Upper lobe of right lung (tissue), 1 donor: ENCODE results near the gene PPP1R16B. TPM values are rescaled to one million over a fixed set of nuclear protein-coding genes. Genes with fewer than 3 reads are reported as not detected.

ENCODE experiments used
- ATAC-seq: fragments of 200-7000 bp; cut with Tn5 transposase; one replicate; pipeline ENCODE4 v1.9.1; 2020; ENCODE audit warnings: mild to moderate bottlenecking, moderate library complexity
- DNase-seq: peaks from one replicate; pipeline ENCODE4 v3.0.0-alpha.2; 2020
- H3K27ac ChIP-seq: fragments of 200-600 bp; one replicate; pipeline ENCODE4 v1.8.0; 2022
- H3K27me3 ChIP-seq: fragments of 200-600 bp; one replicate; pipeline ENCODE4 v1.8.0; 2022; ENCODE audit warnings: mild to moderate bottlenecking
- H3K36me3 ChIP-seq: fragments of 200-600 bp; one replicate; pipeline ENCODE4 v1.8.0; 2022
- H3K4me1 ChIP-seq: fragments of 200-600 bp; one replicate; pipeline ENCODE4 v1.8.0; 2022
- H3K4me3 ChIP-seq: fragments of 200-600 bp; one replicate; pipeline ENCODE4 v1.8.0; 2022; ENCODE audit warnings: mild to moderate bottlenecking
- H3K9me3 ChIP-seq: fragments of 200-600 bp; one replicate; pipeline ENCODE4 v1.8.0; 2022
- intact Hi-C: fragments of 100-400 bp; cut with DNase I; formaldehyde crosslinking; loops from one replicate; pipeline ENCODE4 v1.11.0; 2022
- long read RNA-seq: library from polyadenylated mRNA; unstranded; transcript quantifications from one replicate; pipeline ENCODE4 v2.0.0, GENCODE V29; 2021
- total RNA-seq: library from RNA; stranded (reverse); fragmentation: NEBNext Ultra II Directional; extraction: Animal tissue kit (Norgen Biotek cat#: 25700); gene quantifications from one replicate; pipeline ENCODE4 v1.2.1, GENCODE V29; 2021
- TF ChIP-seq, protein P1 (sequence below): fragments of 200-600 bp; IDR thresholded peaks from one replicate; pipeline ENCODE4 v1.8.0; 2022; ENCODE audit warnings: antibody characterized with exemption
- donor health status: DM: no; HTN: yes; CAD: no; lungs with severe emphysema.

The PPP1R16B gene
- 22.1 TPM for total RNA-seq
- long read RNA-seq, full-length matches to known transcripts = 23 of 56 reads
- long read RNA-seq, partial matches to known transcripts = 25 of 56 reads
- long read RNA-seq, other reads (novel, unspliced or antisense) = 8 of 56 reads

DNA sequence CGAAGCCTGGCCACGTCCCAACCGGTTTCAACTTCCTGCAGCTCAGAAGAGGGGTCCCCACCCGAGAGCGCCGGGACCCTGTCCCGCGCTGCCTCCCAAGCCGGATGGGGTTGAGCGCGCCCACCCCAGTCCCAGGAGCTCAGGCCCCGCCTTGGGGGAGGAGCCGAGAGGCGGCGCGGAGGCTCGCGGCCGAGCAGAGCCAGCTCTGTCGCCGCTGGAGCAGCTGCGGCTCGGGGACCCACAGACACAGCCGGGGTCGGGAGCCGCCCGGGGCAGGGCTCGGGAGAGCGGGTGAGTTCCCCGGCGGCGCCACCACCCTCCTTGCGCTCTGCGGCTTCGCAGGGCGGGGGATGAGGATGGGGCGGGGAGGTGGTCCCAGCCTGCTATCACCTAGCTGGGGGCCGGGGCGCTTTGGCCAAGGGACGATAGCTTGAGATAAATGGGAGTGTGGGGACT is at the start of gene PPP1R16B:
Gene PPP1R16B, plus strand, starts transcription at position 196 of the 456 bp plus-strand sequence. CDS start 30,229 bp downstream, outside the sequence.
- peaks cover 36% of the 10 kb centered on the region for H3K27me3 ChIP-seq
- TF ChIP-seq, protein P1, sequence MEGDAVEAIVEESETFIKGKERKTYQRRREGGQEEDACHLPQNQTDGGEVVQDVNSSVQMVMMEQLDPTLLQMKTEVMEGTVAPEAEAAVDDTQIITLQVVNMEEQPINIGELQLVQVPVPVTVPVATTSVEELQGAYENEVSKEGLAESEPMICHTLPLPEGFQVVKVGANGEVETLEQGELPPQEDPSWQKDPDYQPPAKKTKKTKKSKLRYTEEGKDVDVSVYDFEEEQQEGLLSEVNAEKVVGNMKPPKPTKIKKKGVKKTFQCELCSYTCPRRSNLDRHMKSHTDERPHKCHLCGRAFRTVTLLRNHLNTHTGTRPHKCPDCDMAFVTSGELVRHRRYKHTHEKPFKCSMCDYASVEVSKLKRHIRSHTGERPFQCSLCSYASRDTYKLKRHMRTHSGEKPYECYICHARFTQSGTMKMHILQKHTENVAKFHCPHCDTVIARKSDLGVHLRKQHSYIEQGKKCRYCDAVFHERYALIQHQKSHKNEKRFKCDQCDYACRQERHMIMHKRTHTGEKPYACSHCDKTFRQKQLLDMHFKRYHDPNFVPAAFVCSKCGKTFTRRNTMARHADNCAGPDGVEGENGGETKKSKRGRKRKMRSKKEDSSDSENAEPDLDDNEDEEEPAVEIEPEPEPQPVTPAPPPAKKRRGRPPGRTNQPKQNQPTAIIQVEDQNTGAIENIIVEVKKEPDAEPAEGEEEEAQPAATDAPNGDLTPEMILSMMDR = no peak
- H3K4me3 ChIP-seq = peak within 1 kb of the TSS; percentile 60
- no peaks in the 10 kb centered on the region for H3K9me3 ChIP-seq
- H3K4me1 ChIP-seq = peaks cover 32% of the 10 kb centered on the region
- ATAC-seq (peak; percentile 75), DNase-seq (peak; percentile 75)
- intact Hi-C loops = no loop called here
- peak within 1 kb of the TSS; percentile 76 for H3K27ac ChIP-seq
- no peaks in the 10 kb centered on the region for H3K36me3 ChIP-seq

DNA sequence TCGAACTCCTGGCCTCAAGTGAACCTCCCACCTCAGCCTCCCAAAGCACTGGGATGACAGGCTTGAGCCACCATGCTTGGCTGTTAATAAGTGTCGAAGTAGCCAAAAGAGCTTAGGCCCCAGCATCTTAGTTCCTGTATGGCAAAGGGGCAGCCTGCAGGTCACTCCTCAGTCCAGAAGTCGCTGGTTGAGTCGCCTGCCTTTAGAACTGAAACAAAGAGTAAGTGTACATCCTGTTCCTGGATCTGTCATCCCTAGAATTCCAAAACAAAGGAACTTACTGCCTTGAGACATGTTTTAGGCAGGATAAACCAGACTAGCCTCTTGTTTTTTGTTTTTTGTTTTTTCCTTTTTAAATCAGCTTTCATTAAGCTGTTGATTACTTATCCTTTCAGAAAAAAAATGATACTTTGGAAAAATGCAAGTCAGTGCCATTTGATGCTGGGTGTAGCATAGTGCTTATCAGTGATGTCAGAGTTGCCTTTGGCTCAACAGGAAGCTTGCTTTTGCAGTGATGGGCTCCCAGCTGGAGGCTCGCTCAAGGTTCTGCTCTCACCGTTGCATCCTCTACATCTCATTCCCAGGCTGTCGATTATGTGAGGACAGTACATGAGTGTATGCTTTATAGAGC is 48.2 kb upstream of the PPP1R16B start:
- Histone ChIP-seq H3K27me3 (no peaks in the 10 kb centered on the region), H3K36me3 (peaks cover 80% of the 10 kb centered on the region), H3K27ac (no peak overlapping the region), H3K4me3 (no peak overlapping the region), H3K9me3 (no peaks in the 10 kb centered on the region), H3K4me1 (no peaks in the 10 kb centered on the region)
- no peak for ATAC-seq
- intact Hi-C loops = no loop called here
- DNase-seq = no peak
- TF ChIP-seq, protein P1 = no peak

DNA sequence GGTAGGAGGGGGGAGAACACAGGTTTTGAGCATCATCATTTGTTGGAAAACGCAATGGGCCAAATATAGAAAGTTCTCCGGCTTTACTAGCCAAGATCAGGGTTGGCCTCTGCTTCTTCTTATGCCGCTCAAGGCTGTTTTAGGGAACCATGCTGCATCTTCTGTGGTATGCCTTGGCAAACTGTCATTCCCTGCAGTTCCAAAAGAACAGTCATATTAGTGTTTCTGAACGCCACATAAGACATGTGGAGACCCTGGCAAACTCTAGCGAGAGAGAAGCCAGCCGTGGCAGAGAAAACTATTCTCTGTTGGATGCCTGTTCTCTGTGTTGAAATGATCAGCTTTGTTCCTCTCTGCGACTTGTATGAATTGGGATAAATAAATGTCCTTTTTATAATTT is 46.4 kb upstream of the PPP1R16B start:
- ATAC-seq = no peak
- DNase-seq = no peak
- Histone ChIP-seq H3K4me1 (no peaks in the 10 kb centered on the region), H3K27ac (no peak overlapping the region), H3K4me3 (no peak overlapping the region), H3K9me3 (no peaks in the 10 kb centered on the region), H3K36me3 (peaks cover 78% of the 10 kb centered on the region), H3K27me3 (no peaks in the 10 kb centered on the region)
- TF ChIP-seq, protein P1 = no peak
- intact Hi-C loops = no loop called here

DNA sequence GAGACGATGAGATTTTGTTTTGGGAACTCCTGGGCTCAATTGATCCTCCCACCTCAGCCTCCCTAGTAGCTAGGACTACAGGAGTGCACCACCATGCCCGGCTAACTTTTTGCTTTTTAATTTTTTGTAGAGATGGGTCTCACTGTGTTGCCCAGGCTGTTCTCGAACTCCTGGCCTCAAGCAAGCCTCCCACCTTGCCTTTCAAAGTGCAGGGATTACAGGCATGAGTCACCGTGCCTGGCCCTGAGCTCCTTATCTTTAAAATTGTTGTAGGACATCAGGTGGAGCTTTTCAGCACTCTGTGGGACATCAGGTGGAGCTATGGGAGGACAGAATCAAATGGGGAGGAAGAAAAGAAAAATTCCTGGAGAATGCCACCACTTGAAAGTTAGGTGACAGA is 44.5 kb upstream of the PPP1R16B start:
- Histone ChIP-seq H3K4me1 (no peaks in the 10 kb centered on the region), H3K36me3 (peaks cover 80% of the 10 kb centered on the region), H3K27ac (no peak overlapping the region), H3K9me3 (no peaks in the 10 kb centered on the region), H3K27me3 (no peaks in the 10 kb centered on the region), H3K4me3 (no peak overlapping the region)
- TF ChIP-seq, protein P1 = no peak
- DNase-seq = no peak
- intact Hi-C loops = no loop called here
- ATAC-seq = no peak

DNA sequence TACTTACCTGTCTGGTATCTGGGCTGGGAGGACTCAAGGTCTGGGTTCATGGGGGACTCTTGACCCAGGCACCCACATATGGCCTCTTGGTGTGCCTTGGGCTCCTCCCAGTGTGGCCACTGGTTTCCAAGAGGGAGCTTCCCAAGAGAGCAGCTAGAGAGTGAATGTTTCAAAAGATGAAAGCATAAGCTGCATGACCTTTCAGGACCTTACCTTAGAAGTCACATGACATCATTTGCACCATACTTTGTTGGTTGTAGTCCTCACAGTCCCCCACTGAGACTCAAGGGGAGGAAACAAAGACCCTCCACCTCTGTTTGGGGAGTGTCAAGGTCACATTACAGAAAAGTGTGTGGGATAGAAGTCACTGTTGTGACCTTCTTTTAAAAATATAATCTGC is 43.3 kb upstream of the PPP1R16B start:
- Histone ChIP-seq H3K27ac (no peak overlapping the region), H3K4me1 (no peaks in the 10 kb centered on the region), H3K36me3 (peaks cover 82% of the 10 kb centered on the region), H3K9me3 (no peaks in the 10 kb centered on the region), H3K4me3 (no peak overlapping the region), H3K27me3 (no peaks in the 10 kb centered on the region)
- no peak for ATAC-seq
- intact Hi-C loops = no loop called here
- no peak for DNase-seq
- TF ChIP-seq, protein P1 = no peak
